ENCODE data around the gene CABS1.

Gene CABS1

GRCh38 chr4:70359115-70359661 is 24.4 kb downstream of the CABS1 start:
- H3K4me1 Mint-ChIP-seq (ENCODE audit: low read depth), result no peaks in the 10 kb centered on the region
- no peaks in the 10 kb centered on the region for H3K27me3 Mint-ChIP-seq
- no peak overlapping the region for H3K27ac Mint-ChIP-seq
- peaks cover 3% of the 10 kb centered on the region for H3K9me3 Mint-ChIP-seq (ENCODE audit: low read depth)
- H3K4me3 Mint-ChIP-seq, result no peak overlapping the region
- no peaks in the 10 kb centered on the region for H3K36me3 Mint-ChIP-seq

- Mint-ChIP-seq H3K4me3 (no peak within 1 kb of the TSS), H3K9me3 (ENCODE audit: low read depth) (no peaks in the 10 kb centered on the region), H3K36me3 (no peaks in the 10 kb centered on the region), H3K4me1 (ENCODE audit: low read depth) (no peaks in the 10 kb centered on the region), H3K27me3 (no peaks in the 10 kb centered on the region), H3K27ac (no peak within 1 kb of the TSS)
Measured at GRCh38 chr4:70360460-70360859, 25.7 kb downstream of the CABS1 start, which contains the start of gene SMR3A. TSS of gene SMR3A (plus strand) at chr4:70360760. CDS start at chr4:70362116, 1,356 bp downstream.

- H3K9me3 Mint-ChIP-seq (ENCODE audit: low read depth), result no peaks in the 10 kb centered on the region
- H3K27ac Mint-ChIP-seq, result no peak overlapping the region
- no peaks in the 10 kb centered on the region for H3K36me3 Mint-ChIP-seq
- H3K4me1 Mint-ChIP-seq (ENCODE audit: low read depth), result no peaks in the 10 kb centered on the region
- no peak overlapping the region for H3K4me3 Mint-ChIP-seq
- no peaks in the 10 kb centered on the region for H3K27me3 Mint-ChIP-seq
Measured at GRCh38 chr4:70364002-70364401, 29.2 kb downstream of the CABS1 start.

- Mint-ChIP-seq H3K36me3 (no peaks in the 10 kb centered on the region), H3K27me3 (no peaks in the 10 kb centered on the region), H3K27ac (no peak overlapping the region), H3K9me3 (ENCODE audit: low read depth) (no peaks in the 10 kb centered on the region), H3K4me1 (ENCODE audit: low read depth) (no peaks in the 10 kb centered on the region), H3K4me3 (no peak overlapping the region)
Measured at GRCh38 chr4:70365479-70365878, 30.7 kb downstream of the CABS1 start.

- Mint-ChIP-seq H3K9me3 (ENCODE audit: low read depth) (no peaks in the 10 kb centered on the region), H3K4me1 (ENCODE audit: low read depth) (no peaks in the 10 kb centered on the region), H3K27ac (no peak overlapping the region), H3K36me3 (no peaks in the 10 kb centered on the region), H3K4me3 (no peak overlapping the region), H3K27me3 (no peaks in the 10 kb centered on the region)
Measured at GRCh38 chr4:70367813-70368212, 33.0 kb downstream of the CABS1 start.

GRCh38 chr4:70371987-70372386 is 37.2 kb downstream of the CABS1 start:
- Mint-ChIP-seq H3K27me3 (peaks cover 1% of the 10 kb centered on the region), H3K4me3 (no peak overlapping the region), H3K4me1 (ENCODE audit: low read depth) (no peaks in the 10 kb centered on the region), H3K9me3 (ENCODE audit: low read depth) (peaks cover 7% of the 10 kb centered on the region), H3K36me3 (no peaks in the 10 kb centered on the region), H3K27ac (no peak overlapping the region)

- Mint-ChIP-seq H3K27ac (no peak overlapping the region), H3K4me3 (no peak overlapping the region), H3K4me1 (ENCODE audit: low read depth) (no peaks in the 10 kb centered on the region), H3K27me3 (peaks cover 1% of the 10 kb centered on the region), H3K36me3 (no peaks in the 10 kb centered on the region), H3K9me3 (ENCODE audit: low read depth) (peaks cover 7% of the 10 kb centered on the region)
Measured at GRCh38 chr4:70372760-70373159, 38.0 kb downstream of the CABS1 start.

GRCh38 chr4:70380578-70380977 is 45.8 kb downstream of the CABS1 start:
- no peaks in the 10 kb centered on the region for H3K4me1 Mint-ChIP-seq (ENCODE audit: low read depth)
- H3K36me3 Mint-ChIP-seq, result no peaks in the 10 kb centered on the region
- no peak overlapping the region for H3K27ac Mint-ChIP-seq
- H3K9me3 Mint-ChIP-seq (ENCODE audit: low read depth), result no peaks in the 10 kb centered on the region
- no peak overlapping the region for H3K4me3 Mint-ChIP-seq
- H3K27me3 Mint-ChIP-seq, result peaks cover 1% of the 10 kb centered on the region

- Mint-ChIP-seq H3K27me3 (no peaks in the 10 kb centered on the region), H3K9me3 (ENCODE audit: low read depth) (no peaks in the 10 kb centered on the region), H3K4me1 (ENCODE audit: low read depth) (no peaks in the 10 kb centered on the region), H3K36me3 (no peaks in the 10 kb centered on the region), H3K4me3 (no peak within 1 kb of the TSS), H3K27ac (no peak within 1 kb of the TSS)
Measured at GRCh38 chr4:70382691-70383181, 48.0 kb downstream of the CABS1 start, which contains the start of gene SMR3B. TSS of gene SMR3B (plus strand) at chr4:70383131. CDS start at chr4:70384511, 1,380 bp downstream.
